ENCODE measurements around the gene GRIK1. TPM values are rescaled to one million over a fixed set of nuclear protein-coding genes. Genes with fewer than 3 reads are reported as not detected.
A peak's percentile ranks its signal among the peaks of the same experiment; 100 is the strongest.

The GRIK1 gene
- total RNA-seq, 3 donors from 2014 or later, result not detected

- Mint-ChIP-seq H3K9me3 (no peaks in the 10 kb centered on the region), H3K4me1 (ENCODE audit: low read depth) (no peaks in the 10 kb centered on the region), H3K36me3 (ENCODE audit: insufficient read depth) (no peaks in the 10 kb centered on the region), H3K27me3 (ENCODE audit: low read depth) (no peaks in the 10 kb centered on the region), H3K4me3 (no peak overlapping the region)
- ATAC-seq (no peak), DNase-seq (no peak)
Measured at GRCh38 chr21:29582855-29583254, 356.9 kb downstream of the GRIK1 start.

DNA sequence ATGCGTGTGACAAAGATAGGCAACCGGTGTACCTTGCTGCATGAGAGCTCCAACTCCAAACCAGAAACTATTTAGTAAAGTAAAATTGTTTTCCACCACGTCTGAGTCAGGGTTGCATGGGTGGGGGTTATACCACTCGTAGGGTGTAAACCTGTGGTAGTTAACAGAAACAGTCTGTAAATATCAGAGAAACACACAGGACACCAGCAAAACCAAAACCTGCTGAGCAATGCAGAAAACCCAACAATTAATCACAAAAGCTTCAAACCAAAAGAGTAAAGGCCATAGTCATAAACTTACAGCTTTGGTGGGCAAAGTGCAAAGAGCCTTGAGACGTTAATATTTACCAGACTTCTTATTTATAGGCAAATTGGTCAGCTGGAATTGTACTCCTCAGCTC, 358.4 kb downstream of the GRIK1 start:
- Mint-ChIP-seq H3K4me1 (ENCODE audit: low read depth) (no peaks in the 10 kb centered on the region), H3K4me3 (no peak overlapping the region), H3K27me3 (ENCODE audit: low read depth) (no peaks in the 10 kb centered on the region), H3K36me3 (ENCODE audit: insufficient read depth) (peaks cover under 1% of the 10 kb centered on the region), H3K9me3 (no peaks in the 10 kb centered on the region)
- no peak for DNase-seq
- peak in 1 of 2 donors; percentile 21 for ATAC-seq

GRCh38 chr21:29580732-29581285, 359.0 kb downstream of the GRIK1 start:
- peaks cover 4% of the 10 kb centered on the region for H3K36me3 Mint-ChIP-seq (ENCODE audit: insufficient read depth)
- H3K27me3 Mint-ChIP-seq (ENCODE audit: low read depth), result no peaks in the 10 kb centered on the region
- H3K4me1 Mint-ChIP-seq (ENCODE audit: low read depth), result no peaks in the 10 kb centered on the region
- H3K9me3 Mint-ChIP-seq, result no peaks in the 10 kb centered on the region
- no peak for DNase-seq
- no peak overlapping the region for H3K4me3 Mint-ChIP-seq
- no peak for ATAC-seq

DNA sequence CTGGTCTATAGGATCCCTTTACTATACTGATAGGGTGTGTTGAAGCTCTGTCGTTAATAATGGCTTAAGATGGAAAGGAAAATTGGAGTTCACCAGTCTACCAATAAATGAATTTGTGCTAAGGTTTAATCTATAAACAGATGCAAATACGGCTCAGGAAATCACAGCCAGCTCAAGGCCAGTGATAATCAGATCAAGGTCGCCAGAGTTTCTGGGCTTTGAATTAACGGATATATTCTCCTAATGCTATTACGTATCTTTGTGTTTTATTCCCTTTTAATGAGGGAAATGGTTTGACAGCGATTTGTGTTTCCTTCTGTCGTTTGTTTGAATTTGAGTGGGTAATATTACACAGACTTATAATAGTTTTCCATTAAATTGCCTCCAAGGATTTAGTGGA, 361.5 kb downstream of the GRIK1 start:
- H3K4me1 Mint-ChIP-seq (ENCODE audit: low read depth), result no peaks in the 10 kb centered on the region
- peaks cover 7% of the 10 kb centered on the region for H3K36me3 Mint-ChIP-seq (ENCODE audit: insufficient read depth)
- no peaks in the 10 kb centered on the region for H3K27me3 Mint-ChIP-seq (ENCODE audit: low read depth)
- no peaks in the 10 kb centered on the region for H3K9me3 Mint-ChIP-seq
- no peak for DNase-seq
- no peak for ATAC-seq
- H3K4me3 Mint-ChIP-seq, result no peak overlapping the region

DNA sequence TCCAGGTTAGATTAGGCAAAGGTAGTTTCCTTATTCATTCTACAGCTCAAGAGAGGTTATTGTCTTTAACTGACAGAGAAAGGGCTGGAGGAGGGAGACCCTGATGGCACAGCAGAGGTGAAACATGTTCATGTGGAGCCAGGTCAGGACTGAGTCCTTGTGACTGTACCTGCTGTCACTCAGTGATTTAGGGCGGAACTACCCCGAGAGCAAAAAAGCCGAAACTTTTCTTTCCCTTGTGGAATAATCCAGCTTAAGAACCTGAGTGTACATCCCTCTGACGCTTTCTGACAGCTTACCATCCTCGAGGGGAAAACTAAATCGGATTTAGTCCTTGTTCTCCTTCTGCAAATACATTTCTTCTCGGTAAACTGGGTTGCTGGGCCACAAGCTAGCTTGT, 367.8 kb downstream of the GRIK1 start:
- Mint-ChIP-seq H3K36me3 (ENCODE audit: insufficient read depth) (peaks cover 7% of the 10 kb centered on the region), H3K4me3 (no peak overlapping the region), H3K9me3 (no peaks in the 10 kb centered on the region), H3K4me1 (ENCODE audit: low read depth) (no peaks in the 10 kb centered on the region), H3K27me3 (ENCODE audit: low read depth) (no peaks in the 10 kb centered on the region)
- DNase-seq (no peak), ATAC-seq (no peak)

GRCh38 chr21:29568020-29568697, 371.6 kb downstream of the GRIK1 start:
- Mint-ChIP-seq H3K4me3 (no peak overlapping the region), H3K36me3 (ENCODE audit: insufficient read depth) (no peaks in the 10 kb centered on the region), H3K4me1 (ENCODE audit: low read depth) (no peaks in the 10 kb centered on the region), H3K9me3 (no peaks in the 10 kb centered on the region), H3K27me3 (ENCODE audit: low read depth) (no peaks in the 10 kb centered on the region)
- no peak for DNase-seq
- no peak for ATAC-seq

- H3K36me3 Mint-ChIP-seq (ENCODE audit: insufficient read depth), result peaks cover 4% of the 10 kb centered on the region
- no peak overlapping the region for H3K4me3 Mint-ChIP-seq
- ATAC-seq (no peak), DNase-seq (no peak)
- no peaks in the 10 kb centered on the region for H3K4me1 Mint-ChIP-seq (ENCODE audit: low read depth)
- H3K9me3 Mint-ChIP-seq, result no peaks in the 10 kb centered on the region
- H3K27me3 Mint-ChIP-seq (ENCODE audit: low read depth), result no peaks in the 10 kb centered on the region
Measured at GRCh38 chr21:29557931-29558725, 381.7 kb downstream of the GRIK1 start.

DNA sequence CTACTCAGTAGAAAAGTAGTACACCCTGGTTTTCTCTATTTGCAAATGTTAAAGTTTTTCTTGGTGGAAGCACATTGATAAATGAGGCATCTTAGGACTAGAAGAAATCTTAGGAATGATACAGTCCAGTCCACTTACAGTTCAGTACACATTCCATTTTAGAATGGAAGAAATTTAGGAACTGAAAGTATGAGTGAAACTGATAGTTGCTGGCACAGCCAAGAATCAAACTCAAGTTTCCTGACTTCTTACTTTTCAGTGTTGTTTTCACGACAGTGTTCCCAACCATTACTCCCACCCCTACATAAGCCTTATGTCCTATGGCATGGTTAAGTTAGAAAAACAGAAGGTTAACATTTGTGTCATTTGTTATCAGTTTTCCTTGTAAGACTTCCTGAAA, 382.6 kb downstream of the GRIK1 start:
- H3K9me3 Mint-ChIP-seq, result no peaks in the 10 kb centered on the region
- no peaks in the 10 kb centered on the region for H3K4me1 Mint-ChIP-seq (ENCODE audit: low read depth)
- H3K27me3 Mint-ChIP-seq (ENCODE audit: low read depth), result no peaks in the 10 kb centered on the region
- H3K36me3 Mint-ChIP-seq (ENCODE audit: insufficient read depth), result peaks cover 4% of the 10 kb centered on the region
- ATAC-seq (no peak), DNase-seq (no peak)
- H3K4me3 Mint-ChIP-seq, result no peak overlapping the region

DNA sequence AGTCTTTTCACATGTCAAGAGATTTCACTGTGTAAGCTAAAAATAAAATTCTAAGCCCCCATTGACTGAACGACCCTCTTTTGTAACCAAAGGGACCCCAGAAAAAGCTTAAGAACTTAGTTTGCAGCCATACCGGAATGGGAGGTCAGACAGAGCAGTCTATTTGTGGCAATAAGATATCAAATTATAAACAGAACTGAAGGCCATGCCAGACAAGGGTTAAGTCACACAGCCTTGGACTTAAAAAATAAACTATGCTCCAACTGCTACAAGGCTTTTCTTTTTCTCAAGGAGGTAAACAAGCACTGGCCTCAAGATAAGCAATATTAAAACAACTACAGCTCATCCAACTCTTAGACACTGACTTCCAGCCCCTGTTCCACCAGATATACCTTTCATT, 384.2 kb downstream of the GRIK1 start:
- ATAC-seq (no peak), DNase-seq (no peak)
- Mint-ChIP-seq H3K27me3 (ENCODE audit: low read depth) (no peaks in the 10 kb centered on the region), H3K4me1 (ENCODE audit: low read depth) (no peaks in the 10 kb centered on the region), H3K36me3 (ENCODE audit: insufficient read depth) (no peaks in the 10 kb centered on the region), H3K4me3 (no peak overlapping the region), H3K9me3 (no peaks in the 10 kb centered on the region)

GRCh38 chr21:29550205-29550604, 389.6 kb downstream of the GRIK1 start:
- Mint-ChIP-seq H3K27me3 (ENCODE audit: low read depth) (no peaks in the 10 kb centered on the region), H3K9me3 (no peaks in the 10 kb centered on the region), H3K4me3 (no peak overlapping the region), H3K36me3 (ENCODE audit: insufficient read depth) (peaks cover 11% of the 10 kb centered on the region), H3K4me1 (ENCODE audit: low read depth) (no peaks in the 10 kb centered on the region)
- no peak for DNase-seq
- no peak for ATAC-seq

DNA sequence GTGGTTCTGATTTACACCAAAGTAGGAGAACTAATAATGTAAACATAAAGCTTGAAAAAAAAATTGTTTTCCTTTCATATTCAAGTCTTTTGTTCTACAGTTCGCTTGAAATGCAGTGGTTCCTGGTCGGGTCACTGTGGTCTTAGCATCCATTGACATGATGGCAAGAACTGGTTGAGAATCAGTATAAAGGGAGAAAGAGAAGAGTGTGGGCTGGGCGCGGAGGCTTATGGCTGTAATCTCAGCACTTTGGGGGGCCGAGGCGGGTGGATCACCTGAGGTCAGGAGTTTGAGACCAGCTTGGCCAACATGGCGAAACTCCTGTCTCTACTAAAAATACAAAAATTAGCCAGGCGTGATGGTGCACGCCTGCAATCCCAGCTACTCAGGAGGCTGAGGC, 390.2 kb downstream of the GRIK1 start:
- ATAC-seq (no peak), DNase-seq (no peak)
- Mint-ChIP-seq H3K27me3 (ENCODE audit: low read depth) (no peaks in the 10 kb centered on the region), H3K4me3 (no peak overlapping the region), H3K9me3 (no peaks in the 10 kb centered on the region), H3K4me1 (ENCODE audit: low read depth) (no peaks in the 10 kb centered on the region), H3K36me3 (ENCODE audit: insufficient read depth) (peaks cover 11% of the 10 kb centered on the region)

DNA sequence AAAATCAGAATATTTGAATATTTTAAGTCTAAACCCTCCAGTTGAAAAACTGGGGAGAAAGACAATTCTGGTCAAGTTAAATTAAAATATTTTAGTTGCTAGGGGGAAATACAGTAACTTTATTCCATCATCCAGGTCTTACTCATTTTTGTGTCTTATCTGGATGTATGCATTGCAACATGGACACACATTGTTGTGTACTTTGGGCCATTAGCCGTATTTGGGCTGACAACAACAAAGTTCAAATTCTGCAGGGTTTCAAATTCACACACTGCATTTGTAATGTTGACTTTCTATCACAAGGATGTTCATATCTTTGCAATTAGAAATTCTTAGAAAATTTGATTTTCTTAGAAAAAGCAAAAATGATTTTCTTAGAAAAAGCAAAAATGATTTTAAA, 391.8 kb downstream of the GRIK1 start:
- no peak for DNase-seq
- H3K4me3 Mint-ChIP-seq, result no peak overlapping the region
- no peaks in the 10 kb centered on the region for H3K27me3 Mint-ChIP-seq (ENCODE audit: low read depth)
- H3K36me3 Mint-ChIP-seq (ENCODE audit: insufficient read depth), result peaks cover 11% of the 10 kb centered on the region
- H3K9me3 Mint-ChIP-seq, result no peaks in the 10 kb centered on the region
- no peaks in the 10 kb centered on the region for H3K4me1 Mint-ChIP-seq (ENCODE audit: low read depth)
- no peak for ATAC-seq

DNA sequence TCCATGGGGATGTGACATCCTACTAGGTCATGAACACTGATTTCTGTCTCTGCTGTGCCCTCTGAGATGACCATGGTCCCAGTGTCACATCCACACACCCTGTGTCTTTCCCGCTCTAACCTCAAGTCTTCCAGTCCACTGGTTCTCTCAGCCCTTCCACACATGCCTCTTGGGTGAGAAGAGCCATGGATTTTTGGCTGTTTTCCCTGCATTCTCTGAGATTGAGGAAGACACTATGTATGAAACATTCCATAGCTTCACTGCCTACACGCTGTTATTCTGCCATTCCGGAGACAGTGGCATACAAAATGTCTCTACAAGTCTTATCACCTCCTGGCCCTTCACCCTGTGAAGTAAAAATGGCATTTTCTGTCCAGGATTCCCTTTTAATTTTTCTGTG, 393.7 kb downstream of the GRIK1 start:
- DNase-seq (no peak), ATAC-seq (no peak)
- Mint-ChIP-seq H3K4me1 (ENCODE audit: low read depth) (no peaks in the 10 kb centered on the region), H3K4me3 (no peak overlapping the region), H3K27me3 (ENCODE audit: low read depth) (no peaks in the 10 kb centered on the region), H3K9me3 (no peaks in the 10 kb centered on the region), H3K36me3 (ENCODE audit: insufficient read depth) (peaks cover 11% of the 10 kb centered on the region)

DNA sequence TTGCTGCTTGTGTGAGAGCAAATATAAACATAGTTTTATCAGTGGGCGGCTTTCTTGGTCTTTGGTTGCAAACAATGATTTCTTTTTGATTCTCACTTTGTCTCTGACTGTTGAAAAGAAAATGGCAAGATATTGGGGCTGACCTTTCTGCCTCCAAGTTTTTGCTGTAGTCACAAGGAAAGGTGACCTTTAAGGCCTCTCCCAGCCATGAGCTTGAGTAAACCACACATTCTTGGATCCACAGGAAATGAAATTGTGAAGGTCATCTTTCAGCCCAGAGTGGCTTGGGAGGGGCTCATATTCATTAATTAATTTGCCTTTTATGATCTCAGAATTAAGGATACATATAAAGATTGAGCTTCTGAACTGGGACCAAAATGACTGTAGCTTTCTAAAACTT, 399.5 kb downstream of the GRIK1 start:
- no peak for ATAC-seq
- Mint-ChIP-seq H3K4me1 (ENCODE audit: low read depth) (no peaks in the 10 kb centered on the region), H3K9me3 (peaks cover 9% of the 10 kb centered on the region), H3K4me3 (no peak overlapping the region), H3K27me3 (ENCODE audit: low read depth) (no peaks in the 10 kb centered on the region), H3K36me3 (ENCODE audit: insufficient read depth) (peaks cover 7% of the 10 kb centered on the region)
- no peak for DNase-seq

DNA sequence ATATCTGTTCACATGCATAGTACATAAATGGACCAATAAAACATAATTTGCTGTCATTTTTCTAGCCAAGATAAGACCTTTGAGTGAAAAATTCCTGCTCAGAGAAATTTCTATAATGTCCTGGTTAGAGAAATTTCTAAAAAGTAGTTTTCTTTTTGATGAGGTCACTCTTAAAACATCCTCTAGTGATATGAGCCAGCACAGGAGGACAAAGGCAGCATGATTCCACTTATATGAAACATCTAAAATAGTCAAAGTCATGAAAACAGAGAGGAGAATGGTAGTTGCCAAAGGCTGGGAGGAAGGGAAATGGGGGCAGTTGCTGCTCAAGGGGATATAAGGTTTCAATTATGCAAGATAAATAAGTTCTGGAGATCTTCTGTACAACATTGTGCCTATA, 401.7 kb downstream of the GRIK1 start:
- Mint-ChIP-seq H3K9me3 (peaks cover 12% of the 10 kb centered on the region), H3K4me1 (ENCODE audit: low read depth) (no peaks in the 10 kb centered on the region), H3K27me3 (ENCODE audit: low read depth) (no peaks in the 10 kb centered on the region), H3K36me3 (ENCODE audit: insufficient read depth) (peaks cover 12% of the 10 kb centered on the region), H3K4me3 (no peak overlapping the region)
- DNase-seq (no peak), ATAC-seq (no peak)
